Ishikawa (cell line): ENCODE results near the gene PBX4.

ENCODE experiments used
- CEBPB ChIP-seq: IDR thresholded peaks from 2 replicates; pipeline ENCODE4 v1.6.1; 2012
- CREB1 ChIP-seq: IDR thresholded peaks from 2 replicates; pipeline ENCODE4 v1.6.1; 2012; ENCODE audit warnings: low read depth
- EGR1 ChIP-seq: IDR thresholded peaks from 2 replicates; pipeline ENCODE4 v1.6.1; 2012
- EP300 ChIP-seq: IDR thresholded peaks from 2 replicates; pipeline ENCODE4 v1.6.1; 2012; ENCODE audit warnings: borderline replicate concordance
- FOXM1 ChIP-seq: IDR thresholded peaks from 2 replicates; pipeline ENCODE4 v1.6.1; 2012; ENCODE audit warnings: low read depth, borderline replicate concordance
- NFIC ChIP-seq: IDR thresholded peaks from 2 replicates; pipeline ENCODE4 v1.6.1; 2012
- RAD21 ChIP-seq: IDR thresholded peaks from 2 replicates; pipeline ENCODE4 v1.6.1; 2012; ENCODE audit warnings: low read depth
- TAF1 ChIP-seq: IDR thresholded peaks from 2 replicates; pipeline ENCODE4 v1.6.1; 2012; ENCODE audit warnings: low read depth, mild to moderate bottlenecking
- TCF12 ChIP-seq: IDR thresholded peaks from 2 replicates; pipeline ENCODE4 v1.6.1; 2012; ENCODE audit warnings: low read depth
- TEAD4 ChIP-seq: IDR thresholded peaks from 2 replicates; pipeline ENCODE4 v1.6.1; 2012
- YY1 ChIP-seq: IDR thresholded peaks from 2 replicates; pipeline ENCODE4 v1.6.1; 2012; ENCODE audit warnings: low read depth
- ZBTB7A ChIP-seq: IDR thresholded peaks from 2 replicates; pipeline ENCODE4 v1.6.1; 2012; ENCODE audit warnings: low read depth
- TF ChIP-seq, protein P1 (sequence below): IDR thresholded peaks from 2 replicates; pipeline ENCODE4 v1.6.1; 2012; ENCODE audit warnings: low read depth, mild to moderate bottlenecking
- TF ChIP-seq, protein P2 (sequence below): IDR thresholded peaks from 2 replicates; pipeline ENCODE4 v1.6.1; 2012

- no peak for TF ChIP-seq TAF1
- TF ChIP-seq, protein P1, sequence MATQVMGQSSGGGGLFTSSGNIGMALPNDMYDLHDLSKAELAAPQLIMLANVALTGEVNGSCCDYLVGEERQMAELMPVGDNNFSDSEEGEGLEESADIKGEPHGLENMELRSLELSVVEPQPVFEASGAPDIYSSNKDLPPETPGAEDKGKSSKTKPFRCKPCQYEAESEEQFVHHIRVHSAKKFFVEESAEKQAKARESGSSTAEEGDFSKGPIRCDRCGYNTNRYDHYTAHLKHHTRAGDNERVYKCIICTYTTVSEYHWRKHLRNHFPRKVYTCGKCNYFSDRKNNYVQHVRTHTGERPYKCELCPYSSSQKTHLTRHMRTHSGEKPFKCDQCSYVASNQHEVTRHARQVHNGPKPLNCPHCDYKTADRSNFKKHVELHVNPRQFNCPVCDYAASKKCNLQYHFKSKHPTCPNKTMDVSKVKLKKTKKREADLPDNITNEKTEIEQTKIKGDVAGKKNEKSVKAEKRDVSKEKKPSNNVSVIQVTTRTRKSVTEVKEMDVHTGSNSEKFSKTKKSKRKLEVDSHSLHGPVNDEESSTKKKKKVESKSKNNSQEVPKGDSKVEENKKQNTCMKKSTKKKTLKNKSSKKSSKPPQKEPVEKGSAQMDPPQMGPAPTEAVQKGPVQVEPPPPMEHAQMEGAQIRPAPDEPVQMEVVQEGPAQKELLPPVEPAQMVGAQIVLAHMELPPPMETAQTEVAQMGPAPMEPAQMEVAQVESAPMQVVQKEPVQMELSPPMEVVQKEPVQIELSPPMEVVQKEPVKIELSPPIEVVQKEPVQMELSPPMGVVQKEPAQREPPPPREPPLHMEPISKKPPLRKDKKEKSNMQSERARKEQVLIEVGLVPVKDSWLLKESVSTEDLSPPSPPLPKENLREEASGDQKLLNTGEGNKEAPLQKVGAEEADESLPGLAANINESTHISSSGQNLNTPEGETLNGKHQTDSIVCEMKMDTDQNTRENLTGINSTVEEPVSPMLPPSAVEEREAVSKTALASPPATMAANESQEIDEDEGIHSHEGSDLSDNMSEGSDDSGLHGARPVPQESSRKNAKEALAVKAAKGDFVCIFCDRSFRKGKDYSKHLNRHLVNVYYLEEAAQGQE = no peak
- TF ChIP-seq EP300 = no peak
- no peak for TF ChIP-seq RAD21
- no peak for TF ChIP-seq CREB1
- TF ChIP-seq TCF12 = no peak
- TF ChIP-seq FOXM1 = no peak
- TF ChIP-seq, protein P2, sequence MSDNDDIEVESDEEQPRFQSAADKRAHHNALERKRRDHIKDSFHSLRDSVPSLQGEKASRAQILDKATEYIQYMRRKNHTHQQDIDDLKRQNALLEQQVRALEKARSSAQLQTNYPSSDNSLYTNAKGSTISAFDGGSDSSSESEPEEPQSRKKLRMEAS = no peak
- no peak for TF ChIP-seq EGR1
- TF ChIP-seq NFIC = no peak
- no peak for TF ChIP-seq YY1
- no peak for TF ChIP-seq CEBPB
- no peak for TF ChIP-seq TEAD4
- TF ChIP-seq ZBTB7A = no peak
Observed at GRCh38 chr19:19600793-19601330, 17.6 kb downstream of the PBX4 start.
